AG09309 (cell line): Measurements from ENCODE around the gene CCDC122.

ENCODE experiments used
- DNase-seq: peaks from one replicate; pipeline ENCODE4 v3.0.0-alpha.2; 2010; ENCODE audit warnings: low read depth
- H3K4me3 ChIP-seq: 2 replicates; pipeline ENCODE4 v1.5.1; 2011; ENCODE audit warnings: mild to moderate bottlenecking, low read depth, low read length, moderate library complexity; ENCODE audit not compliant: control insufficient read depth
- CTCF ChIP-seq: IDR thresholded peaks from 2 replicates; pipeline ENCODE4 v1.5.1; 2011; ENCODE audit warnings: mild to moderate bottlenecking, low read depth, low read length, inconsistent platforms; ENCODE audit not compliant: insufficient read depth, control insufficient read depth; ENCODE audit errors: missing control alignments

The CCDC122 gene

GRCh38 chr13:43872181-43872580, 7.4 kb downstream of the CCDC122 start:
- no peak overlapping the region for H3K4me3 ChIP-seq
- no peak for DNase-seq
- no peak for TF ChIP-seq CTCF

- no peak for TF ChIP-seq CTCF
- no peak overlapping the region for H3K4me3 ChIP-seq
- peak; percentile 63 for DNase-seq
Measured at GRCh38 chr13:43865892-43866291, 13.6 kb downstream of the CCDC122 start.

- H3K4me3 ChIP-seq = no peak overlapping the region
- DNase-seq = no peak
- no peak for TF ChIP-seq CTCF
Measured at GRCh38 chr13:43864921-43865320, 14.6 kb downstream of the CCDC122 start.

- TF ChIP-seq CTCF = no peak
- H3K4me3 ChIP-seq = no peak overlapping the region
- DNase-seq = no peak
Measured at GRCh38 chr13:43861863-43862262, 17.7 kb downstream of the CCDC122 start.

GRCh38 chr13:43852923-43853404, 26.6 kb downstream of the CCDC122 start:
- no peak for DNase-seq
- H3K4me3 ChIP-seq = no peak overlapping the region
- no peak for TF ChIP-seq CTCF

- H3K4me3 ChIP-seq = no peak overlapping the region
- no peak for TF ChIP-seq CTCF
- no peak for DNase-seq
Measured at GRCh38 chr13:43850873-43851272, 28.7 kb downstream of the CCDC122 start.

- no peak for TF ChIP-seq CTCF
- H3K4me3 ChIP-seq = no peak overlapping the region
- peak; percentile 72 for DNase-seq
Measured at GRCh38 chr13:43848001-43848649, 31.4 kb downstream of the CCDC122 start.
